Measurements from ENCODE around the gene CRYGN.
A peak's percentile ranks its signal among the peaks of the same experiment; 100 is the strongest.

Gene CRYGN

GRCh38 chr7:151406051-151406875 lies 33.7 kb downstream of the CRYGN start:
- H3K4me3 ChIP-seq (ENCODE audit: low read length), result no peak overlapping the region
- no peak for DNase-seq (ENCODE audit: low read depth)
- no peak for TF ChIP-seq CTCF (conservative IDR thresholded peaks at IDR 0.05; ENCODE audit: low read length)

GRCh38 chr7:151405588-151405987 lies 34.4 kb downstream of the CRYGN start:
- no peak for DNase-seq (ENCODE audit: low read depth)
- H3K4me3 ChIP-seq (ENCODE audit: low read length), result no peak overlapping the region
- no peak for TF ChIP-seq CTCF (conservative IDR thresholded peaks at IDR 0.05; ENCODE audit: low read length)

GRCh38 chr7:151405056-151405455 lies 34.9 kb downstream of the CRYGN start:
- H3K4me3 ChIP-seq (ENCODE audit: low read length), result no peak overlapping the region
- DNase-seq (ENCODE audit: low read depth), result no peak
- no peak for TF ChIP-seq CTCF (conservative IDR thresholded peaks at IDR 0.05; ENCODE audit: low read length)

- TF ChIP-seq CTCF (conservative IDR thresholded peaks at IDR 0.05; ENCODE audit: low read length), result no peak
- peak; percentile 33 for DNase-seq (ENCODE audit: low read depth)
- no peak overlapping the region for H3K4me3 ChIP-seq (ENCODE audit: low read length)
Measured at GRCh38 chr7:151404216-151405011, 35.5 kb downstream of the CRYGN start.

GRCh38 chr7:151403764-151404163 lies 36.2 kb downstream of the CRYGN start:
- TF ChIP-seq CTCF (conservative IDR thresholded peaks at IDR 0.05; ENCODE audit: low read length), result no peak
- no peak overlapping the region for H3K4me3 ChIP-seq (ENCODE audit: low read length)
- no peak for DNase-seq (ENCODE audit: low read depth)

- DNase-seq (ENCODE audit: low read depth), result no peak
- no peak for TF ChIP-seq CTCF (conservative IDR thresholded peaks at IDR 0.05; ENCODE audit: low read length)
Measured at GRCh38 chr7:151402029-151402835, 37.7 kb downstream of the CRYGN start.

More at GRCh38 chr7:151402029-151402835, 37.7 kb downstream of the CRYGN start:
- H3K4me3 ChIP-seq (ENCODE audit: low read length), result no peak overlapping the region
